ENCODE results near the gene GPR78. TPM values are rescaled to one million over a fixed set of nuclear protein-coding genes. Genes with fewer than 3 reads are reported as not detected.

GPR78 gene
- polyA plus RNA-seq, 1 of the 3 experiments (the other 2 are of a cell fraction) = not detected

DNA sequence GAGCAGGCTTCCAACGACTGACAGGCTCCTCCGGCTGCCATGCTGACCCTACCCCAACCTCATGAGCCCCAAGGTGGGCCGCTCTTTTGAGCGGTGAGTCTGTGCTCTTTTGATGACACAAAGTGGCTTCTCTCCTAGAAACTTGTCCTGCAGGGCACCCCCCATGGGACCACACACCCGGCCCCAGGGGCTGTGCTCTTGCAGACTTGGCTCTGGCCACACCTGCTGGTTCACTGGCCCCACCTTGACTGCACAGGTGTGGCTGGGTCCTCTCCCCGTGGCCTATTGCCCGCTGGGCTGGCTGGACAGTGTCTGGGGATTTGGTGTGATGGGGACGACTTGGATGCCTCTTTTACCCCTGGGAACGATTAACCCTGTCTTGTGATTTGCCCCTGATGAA is 10.9 kb downstream of the GPR78 start:
- no peak for TF ChIP-seq SMC3 (IDR thresholded peaks at IDR 0.05; ENCODE audit: low read depth, low read length)
- no peak for TF ChIP-seq EZH2phosphoT487 (IDR thresholded peaks at IDR 0.05; ENCODE audit: borderline replicate concordance, low read depth)
- TF ChIP-seq MEF2A (IDR thresholded peaks at IDR 0.05; ENCODE audit: borderline replicate concordance, low read depth) = no peak
- TF ChIP-seq EP300 (IDR thresholded peaks at IDR 0.05; ENCODE audit: borderline replicate concordance in 1 of 2, low read depth in 1 of 2, low read length in 1 of 2) = no peak
- TF ChIP-seq TAF1 (IDR thresholded peaks at IDR 0.05; ENCODE audit: borderline replicate concordance, low read depth, low read length) = no peak
- TF ChIP-seq FOSL2 (IDR thresholded peaks at IDR 0.05; ENCODE audit: borderline replicate concordance, low read depth) = no peak
- no peak for TF ChIP-seq FOXM1 (IDR thresholded peaks at IDR 0.05; ENCODE audit: low read depth)
- TF ChIP-seq, protein P1, sequence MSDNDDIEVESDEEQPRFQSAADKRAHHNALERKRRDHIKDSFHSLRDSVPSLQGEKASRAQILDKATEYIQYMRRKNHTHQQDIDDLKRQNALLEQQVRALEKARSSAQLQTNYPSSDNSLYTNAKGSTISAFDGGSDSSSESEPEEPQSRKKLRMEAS (IDR thresholded peaks at IDR 0.05; ENCODE audit: low read depth) = no peak
- no peak for TF ChIP-seq TEAD4 (IDR thresholded peaks at IDR 0.05; ENCODE audit: borderline replicate concordance, insufficient read depth)
- peaks cover 0 to 13% of the 10 kb centered on the region in 2 experiments; a peak in 1 of 4 replicates for H3K4me1 ChIP-seq (ENCODE audit: control insufficient read depth in 1 of 2, insufficient read depth in 2 of 2, low read depth in 1 of 2, low read length in 1 of 2)
- H3K9ac ChIP-seq = no peak overlapping the region
- no peaks in the 10 kb centered on the region for H4K20me1 ChIP-seq (ENCODE audit: insufficient read depth)
- CTCF ChIA-PET = interaction anchor here (7.4 kb wide), 1 partner anchor 121 kb away, joined by 54 read pairs; no protein-coding TSS in a partner anchor
- H3K27me3 ChIP-seq (ENCODE audit: insufficient read depth) = no peaks in the 10 kb centered on the region
- no peaks in the 10 kb centered on the region for H3K9me2 ChIP-seq
- H3K4me2 ChIP-seq = no peak overlapping the region
- no peak overlapping the region for H3K4me3 ChIP-seq (ENCODE audit: low read depth in 2 of 2, low read length in 1 of 2)
- H3K79me2 ChIP-seq (ENCODE audit: insufficient read depth) = no peaks in the 10 kb centered on the region
- WGBS (ENCODE audit: low lambda C conversion rate) = no CpG with 5 or more reads among the region's 9 CpGs
- H2AFZ ChIP-seq (ENCODE audit: low read depth) = no peak overlapping the region
- no peaks in the 10 kb centered on the region for H3F3A ChIP-seq (replicated peaks; ENCODE audit: insufficient read depth)
- H3K27ac ChIP-seq (ENCODE audit: low read depth in 2 of 2, low read length in 1 of 2) = no peak overlapping the region
- no peaks in the 10 kb centered on the region for H3K36me3 ChIP-seq (replicated peaks in 1 of 2; ENCODE audit: control insufficient read depth in 1 of 2, insufficient read depth in 2 of 2, low read length in 1 of 2)
- POLR2A ChIA-PET = no interaction called here
- H3K9me3 ChIP-seq = no peaks in the 10 kb centered on the region
- no peak for DNase-seq

DNA sequence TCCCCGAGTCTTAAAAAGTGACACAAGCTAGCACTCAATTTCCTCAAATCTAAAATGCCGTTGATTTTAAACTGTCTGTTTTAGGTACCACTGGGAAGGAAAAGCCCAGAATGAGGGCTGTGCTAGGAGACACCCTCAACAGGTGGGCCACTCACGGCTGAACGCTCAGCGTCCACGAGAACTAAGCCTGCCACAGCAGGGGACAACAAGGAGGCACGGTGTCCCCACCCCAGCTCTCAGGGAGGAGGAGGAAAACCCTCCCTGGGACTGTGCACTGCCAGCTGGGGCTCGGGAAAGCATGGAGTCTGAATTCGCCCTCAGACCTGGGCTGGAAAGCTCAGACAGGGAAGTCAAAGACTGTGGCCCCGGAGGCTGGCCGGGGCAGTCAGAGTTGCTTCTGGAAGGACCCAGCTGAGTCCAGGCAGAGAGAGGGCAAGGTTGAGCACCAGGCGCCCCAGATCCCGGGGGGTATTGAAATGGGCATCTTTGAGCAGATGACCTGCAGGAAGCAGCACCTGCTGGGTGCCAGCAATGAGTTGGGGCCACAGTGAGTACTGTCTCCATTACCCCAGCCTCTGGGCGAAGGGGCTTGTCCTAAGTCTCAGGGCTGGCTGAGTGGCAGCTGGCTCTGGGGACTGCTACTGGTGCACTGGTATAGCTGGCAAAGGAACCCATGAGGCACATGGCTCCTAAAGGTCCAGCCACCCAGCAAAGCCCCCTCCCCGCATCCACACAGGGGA is 11.6 kb downstream of the GPR78 start:
- Histone ChIP-seq H3K4me3 (ENCODE audit: low read depth in 2 of 2, low read length in 1 of 2) (no peak overlapping the region), H3K9me3 (no peaks in the 10 kb centered on the region), H3K27ac (ENCODE audit: low read depth in 2 of 2, low read length in 1 of 2) (no peak overlapping the region), H3K9me2 (no peaks in the 10 kb centered on the region), H3K9ac (no peak overlapping the region), H3K36me3 (replicated peaks in 1 of 2; ENCODE audit: control insufficient read depth in 1 of 2, insufficient read depth in 2 of 2, low read length in 1 of 2) (no peaks in the 10 kb centered on the region), H3K4me2 (no peak overlapping the region), H2AFZ (ENCODE audit: low read depth) (no peak overlapping the region), H3F3A (replicated peaks; ENCODE audit: insufficient read depth) (no peaks in the 10 kb centered on the region), H3K4me1 (ENCODE audit: control insufficient read depth in 1 of 2, insufficient read depth in 2 of 2, low read depth in 1 of 2, low read length in 1 of 2) (peaks cover 0 to 18% of the 10 kb centered on the region in 2 experiments; a peak in 1 of 4 replicates), H3K27me3 (ENCODE audit: insufficient read depth) (no peaks in the 10 kb centered on the region), H3K79me2 (ENCODE audit: insufficient read depth) (no peaks in the 10 kb centered on the region), H4K20me1 (ENCODE audit: insufficient read depth) (no peaks in the 10 kb centered on the region)
- POLR2A ChIA-PET = no interaction called here
- DNase-seq = no peak
- WGBS (ENCODE audit: low lambda C conversion rate) = 48% methylated on average over 8 of the region's 15 CpGs
- CTCF ChIA-PET = interaction anchor here (0.8 to 7.4 kb wide), 5 partner anchors 14 to 122 kb away, joined by 3 to 54 read pairs (median 3); no protein-coding TSS in a partner anchor
- TF ChIP-seq, protein P2, sequence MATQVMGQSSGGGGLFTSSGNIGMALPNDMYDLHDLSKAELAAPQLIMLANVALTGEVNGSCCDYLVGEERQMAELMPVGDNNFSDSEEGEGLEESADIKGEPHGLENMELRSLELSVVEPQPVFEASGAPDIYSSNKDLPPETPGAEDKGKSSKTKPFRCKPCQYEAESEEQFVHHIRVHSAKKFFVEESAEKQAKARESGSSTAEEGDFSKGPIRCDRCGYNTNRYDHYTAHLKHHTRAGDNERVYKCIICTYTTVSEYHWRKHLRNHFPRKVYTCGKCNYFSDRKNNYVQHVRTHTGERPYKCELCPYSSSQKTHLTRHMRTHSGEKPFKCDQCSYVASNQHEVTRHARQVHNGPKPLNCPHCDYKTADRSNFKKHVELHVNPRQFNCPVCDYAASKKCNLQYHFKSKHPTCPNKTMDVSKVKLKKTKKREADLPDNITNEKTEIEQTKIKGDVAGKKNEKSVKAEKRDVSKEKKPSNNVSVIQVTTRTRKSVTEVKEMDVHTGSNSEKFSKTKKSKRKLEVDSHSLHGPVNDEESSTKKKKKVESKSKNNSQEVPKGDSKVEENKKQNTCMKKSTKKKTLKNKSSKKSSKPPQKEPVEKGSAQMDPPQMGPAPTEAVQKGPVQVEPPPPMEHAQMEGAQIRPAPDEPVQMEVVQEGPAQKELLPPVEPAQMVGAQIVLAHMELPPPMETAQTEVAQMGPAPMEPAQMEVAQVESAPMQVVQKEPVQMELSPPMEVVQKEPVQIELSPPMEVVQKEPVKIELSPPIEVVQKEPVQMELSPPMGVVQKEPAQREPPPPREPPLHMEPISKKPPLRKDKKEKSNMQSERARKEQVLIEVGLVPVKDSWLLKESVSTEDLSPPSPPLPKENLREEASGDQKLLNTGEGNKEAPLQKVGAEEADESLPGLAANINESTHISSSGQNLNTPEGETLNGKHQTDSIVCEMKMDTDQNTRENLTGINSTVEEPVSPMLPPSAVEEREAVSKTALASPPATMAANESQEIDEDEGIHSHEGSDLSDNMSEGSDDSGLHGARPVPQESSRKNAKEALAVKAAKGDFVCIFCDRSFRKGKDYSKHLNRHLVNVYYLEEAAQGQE (IDR thresholded peaks at IDR 0.05; ENCODE audit: low read depth, low read length) = no peak
- TF ChIP-seq, protein P3, sequence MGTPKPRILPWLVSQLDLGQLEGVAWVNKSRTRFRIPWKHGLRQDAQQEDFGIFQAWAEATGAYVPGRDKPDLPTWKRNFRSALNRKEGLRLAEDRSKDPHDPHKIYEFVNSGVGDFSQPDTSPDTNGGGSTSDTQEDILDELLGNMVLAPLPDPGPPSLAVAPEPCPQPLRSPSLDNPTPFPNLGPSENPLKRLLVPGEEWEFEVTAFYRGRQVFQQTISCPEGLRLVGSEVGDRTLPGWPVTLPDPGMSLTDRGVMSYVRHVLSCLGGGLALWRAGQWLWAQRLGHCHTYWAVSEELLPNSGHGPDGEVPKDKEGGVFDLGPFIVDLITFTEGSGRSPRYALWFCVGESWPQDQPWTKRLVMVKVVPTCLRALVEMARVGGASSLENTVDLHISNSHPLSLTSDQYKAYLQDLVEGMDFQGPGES (IDR thresholded peaks at IDR 0.05; ENCODE audit: low read depth, low read length) = no peak
- TF ChIP-seq POLR2AphosphoS5 (IDR thresholded peaks at IDR 0.05; ENCODE audit: low read depth, low read length) (no peak), GABPA (IDR thresholded peaks at IDR 0.05; ENCODE audit: low read depth) (no peak), JUND (IDR thresholded peaks at IDR 0.05) (no peak), FOXJ3 (CRISPR knock-in tag; IDR thresholded peaks at IDR 0.05) (no peak), MEF2A (IDR thresholded peaks at IDR 0.05; ENCODE audit: borderline replicate concordance, low read depth) (no peak), EZH2phosphoT487 (IDR thresholded peaks at IDR 0.05; ENCODE audit: borderline replicate concordance, low read depth) (no peak), TAF1 (IDR thresholded peaks at IDR 0.05; ENCODE audit: borderline replicate concordance, low read depth, low read length) (no peak), FOXM1 (IDR thresholded peaks at IDR 0.05; ENCODE audit: low read depth) (no peak), RCOR1 (IDR thresholded peaks at IDR 0.05; ENCODE audit: low read length) (no peak), ELF1 (IDR thresholded peaks at IDR 0.05) (no peak), CHD2 (IDR thresholded peaks at IDR 0.05; ENCODE audit: low read length, partially characterized antibody) (no peak)
- TF ChIP-seq, protein P4, sequence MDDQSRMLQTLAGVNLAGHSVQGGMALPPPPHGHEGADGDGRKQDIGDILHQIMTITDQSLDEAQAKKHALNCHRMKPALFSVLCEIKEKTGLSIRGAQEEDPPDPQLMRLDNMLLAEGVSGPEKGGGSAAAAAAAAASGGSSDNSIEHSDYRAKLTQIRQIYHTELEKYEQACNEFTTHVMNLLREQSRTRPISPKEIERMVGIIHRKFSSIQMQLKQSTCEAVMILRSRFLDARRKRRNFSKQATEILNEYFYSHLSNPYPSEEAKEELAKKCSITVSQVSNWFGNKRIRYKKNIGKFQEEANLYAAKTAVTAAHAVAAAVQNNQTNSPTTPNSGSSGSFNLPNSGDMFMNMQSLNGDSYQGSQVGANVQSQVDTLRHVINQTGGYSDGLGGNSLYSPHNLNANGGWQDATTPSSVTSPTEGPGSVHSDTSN (IDR thresholded peaks at IDR 0.05) = no peak
- TF ChIP-seq, protein P5, sequence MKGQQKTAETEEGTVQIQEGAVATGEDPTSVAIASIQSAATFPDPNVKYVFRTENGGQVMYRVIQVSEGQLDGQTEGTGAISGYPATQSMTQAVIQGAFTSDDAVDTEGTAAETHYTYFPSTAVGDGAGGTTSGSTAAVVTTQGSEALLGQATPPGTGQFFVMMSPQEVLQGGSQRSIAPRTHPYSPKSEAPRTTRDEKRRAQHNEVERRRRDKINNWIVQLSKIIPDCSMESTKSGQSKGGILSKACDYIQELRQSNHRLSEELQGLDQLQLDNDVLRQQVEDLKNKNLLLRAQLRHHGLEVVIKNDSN (IDR thresholded peaks at IDR 0.05; ENCODE audit: borderline replicate concordance, low read depth) = no peak

Data from SK-N-SH (cell line).